GM21737 (cell line): Measurements from ENCODE around the gene WDR82.
A peak's percentile ranks its signal among the peaks of the same experiment; 100 is the strongest.

Experiments used
- ATAC-seq: cut with Tn5 transposase; IDR thresholded peaks from one replicate; pipeline ENCODE4 v1.9.1; 2021; ENCODE audit warnings: mild to moderate bottlenecking, moderate library complexity; ENCODE audit not compliant: unreplicated experiment

The WDR82 gene

GRCh38 chr3:52240059-52240885 is 38.2 kb downstream of the WDR82 start:
- ATAC-seq, result no peak

- ATAC-seq, result peak; percentile 74
These were observed 39.4 kb downstream of the WDR82 start, which contains the start of gene TWF2 for GRCh38 chr3:52238761-52239701. Gene TWF2, minus strand, starts transcription at chr3:52239158. Its CDS starts 142 bp downstream, at chr3:52239016.

DNA sequence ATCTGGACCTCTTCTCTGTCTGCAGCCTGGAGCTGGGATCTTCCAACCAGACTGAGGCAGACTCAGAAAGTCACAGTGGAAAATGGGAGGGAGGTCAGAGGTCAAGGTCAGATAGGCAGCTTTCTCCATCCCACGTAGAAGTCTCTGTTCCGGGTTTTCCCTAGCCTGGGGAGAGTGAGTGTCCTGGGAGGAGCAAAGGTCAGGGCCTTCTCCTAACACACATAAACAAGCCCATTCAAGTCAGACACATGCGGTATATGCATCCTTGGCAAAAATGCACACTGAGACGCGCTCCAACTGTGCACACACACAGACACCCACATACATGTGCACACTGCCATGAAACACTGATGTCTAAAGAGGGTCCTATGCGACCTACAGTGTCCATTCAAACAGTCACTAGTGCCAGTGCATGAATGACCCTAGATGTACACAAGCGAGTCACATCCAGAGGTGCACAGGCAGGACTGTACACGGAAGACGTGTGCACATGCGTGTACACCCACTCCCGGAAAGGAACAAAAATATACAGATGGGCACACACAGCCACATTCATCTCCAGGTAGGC is 40.2 kb downstream of the WDR82 start:
- ATAC-seq, result no peak

GRCh38 chr3:52237657-52238172 is 40.7 kb downstream of the WDR82 start:
- ATAC-seq, result no peak

GRCh38 chr3:52237006-52237656 is 41.3 kb downstream of the WDR82 start:
- ATAC-seq, result no peak

- no peak for ATAC-seq
These were observed 42.0 kb downstream of the WDR82 start for GRCh38 chr3:52236424-52236886.

DNA sequence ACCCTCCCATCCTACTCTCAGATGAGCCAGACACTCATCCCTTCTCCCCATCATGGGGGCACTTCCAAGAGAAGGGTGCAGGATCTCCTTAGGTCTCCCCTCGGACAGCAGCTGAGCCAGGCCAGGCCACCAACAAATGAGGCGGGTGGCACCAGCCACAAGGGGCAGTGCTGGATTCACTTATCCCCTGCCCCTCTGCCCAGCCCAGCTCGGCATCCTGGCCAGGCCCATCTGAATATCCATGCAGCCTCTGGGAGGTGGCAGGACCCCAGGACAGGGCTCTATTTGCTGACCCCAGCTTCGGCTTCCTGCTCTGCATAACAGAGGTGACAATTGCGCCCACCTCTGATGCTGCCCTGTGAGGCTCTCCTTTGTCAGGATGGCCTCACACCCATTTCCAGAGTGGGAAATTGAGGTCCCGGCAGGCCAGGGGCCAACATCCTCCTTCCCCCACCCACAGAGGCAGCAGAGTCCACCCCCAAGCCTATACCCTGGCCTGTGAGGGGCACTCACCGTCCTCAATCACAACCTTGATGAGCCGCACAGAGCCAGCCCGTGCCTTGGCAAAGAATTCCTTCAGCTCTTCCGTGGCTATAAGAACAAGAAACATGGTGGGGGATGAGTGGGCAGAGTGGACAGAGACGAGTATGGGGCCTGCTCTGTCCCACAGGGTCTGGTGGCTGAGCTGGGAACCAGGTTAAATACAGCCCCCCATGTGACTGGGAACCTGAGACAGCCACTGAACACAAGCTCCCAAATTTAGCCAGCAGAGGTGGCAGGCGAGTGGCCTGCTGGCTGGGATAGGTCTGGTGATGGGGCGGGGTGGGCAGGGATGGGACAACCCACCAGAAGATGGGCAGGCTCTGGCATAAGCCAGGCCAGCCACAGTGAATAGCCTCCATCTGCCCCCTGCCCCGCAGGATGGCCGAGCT is 43.7 kb downstream of the WDR82 start:
- ATAC-seq, result no peak

DNA sequence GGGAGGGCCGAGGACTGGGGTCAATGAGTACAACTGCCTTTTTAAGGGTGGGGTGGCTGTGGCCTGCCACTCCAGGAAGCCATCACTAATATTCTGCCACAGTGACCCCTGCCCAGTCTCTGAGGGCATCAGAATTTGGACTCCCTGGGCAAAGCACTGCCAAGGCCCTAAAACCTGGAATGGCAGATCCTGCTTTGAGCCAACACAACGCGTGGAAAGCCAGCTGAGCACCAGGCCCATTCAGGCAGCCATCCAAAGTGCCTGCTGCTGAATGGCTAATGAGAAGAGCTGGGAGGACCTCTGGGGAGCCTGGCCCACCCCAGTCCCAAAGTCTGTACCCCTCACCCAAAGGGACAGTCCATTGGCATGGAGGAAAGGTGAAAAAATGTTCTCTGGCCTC is 44.5 kb downstream of the WDR82 start:
- no peak for ATAC-seq

DNA sequence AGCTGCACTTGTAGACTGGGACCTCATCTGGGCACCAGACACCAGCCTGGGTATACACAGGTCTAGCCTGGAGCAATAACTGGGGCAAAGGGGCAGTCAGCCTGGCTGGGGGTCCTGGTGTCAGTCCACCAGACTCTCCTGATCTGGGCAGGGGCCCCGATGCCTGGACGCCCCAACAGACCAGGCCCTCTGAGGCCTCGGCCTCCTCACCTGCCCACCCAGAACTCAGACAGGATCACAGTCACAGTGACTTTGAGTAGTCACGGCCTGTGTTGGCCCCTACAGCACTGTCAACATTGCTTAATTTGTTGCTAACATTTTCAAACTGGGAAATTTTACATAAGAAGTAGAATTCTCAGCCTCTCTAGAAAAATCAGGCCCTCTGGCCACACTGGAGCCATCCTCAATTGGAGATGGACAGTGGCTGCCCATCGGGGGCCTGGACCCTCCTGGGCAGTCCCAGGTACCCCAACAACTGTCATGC is 45.3 kb downstream of the WDR82 start:
- ATAC-seq, result no peak

DNA sequence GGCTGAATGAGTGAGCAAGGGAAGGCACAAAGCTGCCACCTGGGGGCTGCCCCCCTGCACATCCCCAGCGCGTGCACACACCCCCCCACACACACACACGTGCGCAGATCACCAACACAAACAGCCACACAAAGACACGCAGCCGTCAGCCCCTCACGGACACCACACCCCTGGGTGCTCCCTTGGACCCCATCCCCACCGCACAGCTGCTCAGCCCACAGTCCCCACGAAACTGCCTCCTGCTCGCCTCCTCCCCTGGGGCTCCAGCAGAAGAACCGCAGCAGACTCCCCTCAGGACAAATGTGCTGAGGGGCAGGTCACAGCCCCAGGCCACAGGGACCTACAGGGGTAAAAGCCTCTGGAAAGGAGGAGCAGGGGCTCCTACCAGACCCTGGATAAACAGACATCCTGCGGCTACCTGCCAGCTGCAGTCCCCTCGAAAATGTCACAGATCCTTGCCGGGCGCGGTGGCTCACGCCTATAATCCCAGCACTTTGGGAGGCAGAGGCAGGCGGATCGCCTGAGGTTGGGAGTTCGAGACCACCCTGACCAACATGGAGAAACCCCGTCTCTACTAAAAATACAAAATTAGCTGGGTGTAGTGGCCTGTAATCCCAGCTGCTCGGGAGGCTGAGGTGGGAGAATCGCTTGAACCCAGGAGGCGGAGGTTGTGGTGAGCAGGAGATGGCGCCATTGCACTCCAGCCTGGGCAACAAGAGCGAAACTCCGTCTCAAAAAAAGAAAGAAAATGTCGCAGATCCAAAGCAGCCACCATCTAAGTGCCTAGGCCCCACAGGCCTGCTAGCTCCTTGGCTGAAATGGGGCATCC is 46.0 kb downstream of the WDR82 start:
- no peak for ATAC-seq

- ATAC-seq, result peak; percentile 52
These were observed 46.8 kb downstream of the WDR82 start for GRCh38 chr3:52231502-52232278.

- ATAC-seq, result no peak
These were observed 47.5 kb downstream of the WDR82 start for GRCh38 chr3:52230889-52231499.

DNA sequence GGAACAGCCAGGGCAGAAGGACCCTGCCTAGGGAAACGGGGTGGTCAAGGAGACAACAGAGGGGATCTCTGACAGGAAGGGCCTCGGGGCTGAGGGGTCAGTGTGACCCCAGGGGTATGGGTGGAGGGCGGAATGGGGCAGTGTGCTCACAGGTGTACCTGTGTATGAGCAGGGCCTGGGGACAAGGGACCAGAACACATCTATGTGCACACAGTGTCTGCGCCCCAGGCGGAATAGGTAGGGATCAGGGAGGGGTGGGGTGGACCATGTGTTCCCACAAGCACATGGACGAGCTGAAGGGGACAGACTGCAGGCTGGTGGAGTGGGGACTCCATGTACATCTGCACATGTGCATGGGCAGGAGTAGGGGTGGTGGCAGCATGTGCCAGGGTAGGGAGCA is 48.0 kb downstream of the WDR82 start:
- no peak for ATAC-seq

DNA sequence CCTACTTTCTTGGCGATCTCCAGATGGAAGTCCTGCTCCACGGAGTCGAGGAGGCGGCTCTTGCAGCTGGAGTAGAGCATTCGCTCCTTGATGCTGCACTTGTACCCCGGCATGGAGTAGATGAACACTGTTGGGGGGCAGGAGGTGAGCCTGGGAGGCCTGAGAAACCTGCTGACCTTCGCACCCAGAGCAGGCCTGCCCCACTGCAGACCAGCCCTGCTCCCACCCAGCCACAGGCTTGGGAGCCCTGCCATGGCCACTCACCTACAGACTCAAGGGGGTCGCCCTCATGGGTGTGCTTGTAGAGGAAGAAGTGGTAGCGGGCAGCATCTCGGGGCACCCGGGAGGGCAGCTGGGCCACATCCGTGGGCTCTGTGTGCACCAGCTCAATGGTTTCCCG is 48.8 kb downstream of the WDR82 start:
- no peak for ATAC-seq

GRCh38 chr3:52228751-52229291 is 49.6 kb downstream of the WDR82 start:
- ATAC-seq, result no peak

- no peak for ATAC-seq
These were observed 50.2 kb downstream of the WDR82 start for GRCh38 chr3:52228266-52228665.

DNA sequence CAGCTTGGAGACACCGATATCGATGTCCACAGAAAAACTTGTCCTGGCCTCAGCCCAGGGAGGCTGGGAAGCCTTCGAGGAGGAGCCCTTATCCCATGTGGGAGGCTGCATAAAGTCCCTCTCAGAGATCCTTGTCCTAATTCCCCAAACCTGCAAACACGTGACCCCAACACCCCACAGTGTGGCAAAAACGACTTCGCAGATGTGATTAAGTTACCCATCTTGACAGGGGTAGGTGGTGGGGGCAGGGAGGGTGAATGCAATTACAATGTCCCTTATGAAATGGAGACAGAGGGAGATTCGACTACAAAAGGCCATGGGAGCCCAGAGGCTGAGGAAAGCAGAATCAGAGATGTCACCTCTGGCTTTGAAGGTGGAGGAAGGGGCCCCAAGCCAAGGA is 50.7 kb downstream of the WDR82 start:
- no peak for ATAC-seq
